RWPE2 (cell line): ENCODE measurements around the gene MYOM1.

ENCODE experiments used
- ATAC-seq: fragments of 200-7000 bp; cut with Tn5 transposase; 3 replicates; pipeline ENCODE4 v1.9.1; 2021; ENCODE audit warnings: low read depth
- DNase-seq: peaks from one replicate; pipeline ENCODE4 v3.0.0-alpha.2; 2020; ENCODE audit warnings: low spot score
- H3K27ac ChIP-seq: fragments of 450-650 bp; 2 replicates; pipeline ENCODE4 v1.5.1; 2017; ENCODE audit warnings: mild to moderate bottlenecking; ENCODE audit not compliant: poor library complexity, severe bottlenecking
- H3K27me3 ChIP-seq: fragments of 250-450 bp; sonication (Bioruptor Pico); 2 replicates; pipeline ENCODE4 v1.5.1; 2021; ENCODE audit warnings: mild to moderate bottlenecking, moderate library complexity; ENCODE audit not compliant: insufficient read depth, poor library complexity, severe bottlenecking
- H3K36me3 ChIP-seq: fragments of 250-450 bp; sonication (Bioruptor Pico); 2 replicates; pipeline ENCODE4 v1.5.1; 2020; ENCODE audit warnings: low read depth, mild to moderate bottlenecking, moderate library complexity
- H3K4me1 ChIP-seq: fragments of 250-450 bp; sonication (Bioruptor Pico); 2 replicates; pipeline ENCODE4 v1.5.1; 2021; ENCODE audit warnings: mild to moderate bottlenecking, moderate library complexity; ENCODE audit not compliant: insufficient read depth, poor library complexity, severe bottlenecking
- H3K4me3 ChIP-seq: fragments of 250-450 bp; sonication (Bioruptor Pico); 2 replicates; pipeline ENCODE4 v1.5.1; 2021; ENCODE audit warnings: mild to moderate bottlenecking, moderate library complexity; ENCODE audit not compliant: severe bottlenecking
- H3K9me3 ChIP-seq: fragments of 250-450 bp; sonication (Bioruptor Pico); 2 replicates; pipeline ENCODE4 v1.5.1; 2021; ENCODE audit warnings: mild to moderate bottlenecking, moderate library complexity; ENCODE audit not compliant: severe bottlenecking
- CTCF ChIP-seq: fragments of 450-650 bp; IDR thresholded peaks from one replicate; pipeline ENCODE4 v1.5.1; 2017; ENCODE audit warnings: mild to moderate bottlenecking, moderate library complexity; ENCODE audit not compliant: poor library complexity, severe bottlenecking

Gene MYOM1

GRCh38 chr18:3170441-3171161, 49.2 kb downstream of the MYOM1 start:
- DNase-seq = no peak
- no peaks in the 10 kb centered on the region for H3K4me1 ChIP-seq
- no peak for TF ChIP-seq CTCF

GRCh38 chr18:3164381-3164780, 55.4 kb downstream of the MYOM1 start:
- no peak overlapping the region for H3K27ac ChIP-seq
- no peak for ATAC-seq
- H3K4me1 ChIP-seq = no peaks in the 10 kb centered on the region
- H3K27me3 ChIP-seq = no peaks in the 10 kb centered on the region
- H3K4me3 ChIP-seq = no peak overlapping the region
- TF ChIP-seq CTCF = no peak
- H3K9me3 ChIP-seq = no peaks in the 10 kb centered on the region
- no peak for DNase-seq
- no peaks in the 10 kb centered on the region for H3K36me3 ChIP-seq

More at GRCh38 chr18:3170441-3171161, 49.2 kb downstream of the MYOM1 start:
- H3K36me3 ChIP-seq = no peaks in the 10 kb centered on the region
- H3K9me3 ChIP-seq = no peaks in the 10 kb centered on the region
- no peaks in the 10 kb centered on the region for H3K27me3 ChIP-seq
- H3K4me3 ChIP-seq = no peak overlapping the region
- H3K27ac ChIP-seq = no peak overlapping the region
- no peak for ATAC-seq

GRCh38 chr18:3163968-3164367, 55.8 kb downstream of the MYOM1 start:
- ATAC-seq (no peak), DNase-seq (no peak)
- Histone ChIP-seq H3K36me3 (no peaks in the 10 kb centered on the region), H3K4me1 (no peaks in the 10 kb centered on the region), H3K27ac (no peak overlapping the region), H3K9me3 (no peaks in the 10 kb centered on the region), H3K4me3 (no peak overlapping the region), H3K27me3 (no peaks in the 10 kb centered on the region)
- TF ChIP-seq CTCF = no peak

- TF ChIP-seq CTCF = no peak
- no peak overlapping the region for H3K4me3 ChIP-seq
- H3K36me3 ChIP-seq = no peaks in the 10 kb centered on the region
- no peaks in the 10 kb centered on the region for H3K4me1 ChIP-seq
- DNase-seq (no peak), ATAC-seq (no peak; the same call in 2 of the 3 replicates)
- no peaks in the 10 kb centered on the region for H3K27me3 ChIP-seq
- H3K9me3 ChIP-seq = no peaks in the 10 kb centered on the region
- H3K27ac ChIP-seq = no peak overlapping the region
These were observed 57.6 kb downstream of the MYOM1 start for GRCh38 chr18:3162181-3162580.

GRCh38 chr18:3159830-3160229, 59.9 kb downstream of the MYOM1 start:
- ATAC-seq (no peak), DNase-seq (no peak)
- no peak for TF ChIP-seq CTCF

More at GRCh38 chr18:3159830-3160229, 59.9 kb downstream of the MYOM1 start:
- Histone ChIP-seq H3K27ac (no peak overlapping the region), H3K4me3 (no peak overlapping the region), H3K36me3 (no peaks in the 10 kb centered on the region), H3K4me1 (no peaks in the 10 kb centered on the region), H3K9me3 (no peaks in the 10 kb centered on the region), H3K27me3 (no peaks in the 10 kb centered on the region)
